Upper lobe of right lung (tissue), 1 donor: ENCODE data around the gene PER2. TPM values are rescaled to one million over a fixed set of nuclear protein-coding genes. Genes with fewer than 3 reads are reported as not detected.

ENCODE experiments used
- ATAC-seq: fragments of 200-7000 bp; cut with Tn5 transposase; one replicate; pipeline ENCODE4 v1.9.1; 2020; ENCODE audit warnings: mild to moderate bottlenecking, moderate library complexity
- DNase-seq: peaks from one replicate; pipeline ENCODE4 v3.0.0-alpha.2; 2020
- H3K27ac ChIP-seq: fragments of 200-600 bp; one replicate; pipeline ENCODE4 v1.8.0; 2022
- H3K27me3 ChIP-seq: fragments of 200-600 bp; one replicate; pipeline ENCODE4 v1.8.0; 2022; ENCODE audit warnings: mild to moderate bottlenecking
- H3K36me3 ChIP-seq: fragments of 200-600 bp; one replicate; pipeline ENCODE4 v1.8.0; 2022
- H3K4me1 ChIP-seq: fragments of 200-600 bp; one replicate; pipeline ENCODE4 v1.8.0; 2022
- H3K4me3 ChIP-seq: fragments of 200-600 bp; one replicate; pipeline ENCODE4 v1.8.0; 2022; ENCODE audit warnings: mild to moderate bottlenecking
- H3K9me3 ChIP-seq: fragments of 200-600 bp; one replicate; pipeline ENCODE4 v1.8.0; 2022
- intact Hi-C: fragments of 100-400 bp; cut with DNase I; formaldehyde crosslinking; loops from one replicate; pipeline ENCODE4 v1.11.0; 2022
- total RNA-seq: library from RNA; stranded (reverse); fragmentation: NEBNext Ultra II Directional; extraction: Animal tissue kit (Norgen Biotek cat#: 25700); gene quantifications from one replicate; pipeline ENCODE4 v1.2.1, GENCODE V29; 2021
- TF ChIP-seq, protein P1 (sequence below): fragments of 200-600 bp; IDR thresholded peaks from one replicate; pipeline ENCODE4 v1.8.0; 2022; ENCODE audit warnings: antibody characterized with exemption
- donor health status: DM: no; HTN: yes; CAD: no; lungs with severe emphysema.

Gene PER2
- total RNA-seq, 1 donor from 2014 or later = 22.7 TPM

DNA sequence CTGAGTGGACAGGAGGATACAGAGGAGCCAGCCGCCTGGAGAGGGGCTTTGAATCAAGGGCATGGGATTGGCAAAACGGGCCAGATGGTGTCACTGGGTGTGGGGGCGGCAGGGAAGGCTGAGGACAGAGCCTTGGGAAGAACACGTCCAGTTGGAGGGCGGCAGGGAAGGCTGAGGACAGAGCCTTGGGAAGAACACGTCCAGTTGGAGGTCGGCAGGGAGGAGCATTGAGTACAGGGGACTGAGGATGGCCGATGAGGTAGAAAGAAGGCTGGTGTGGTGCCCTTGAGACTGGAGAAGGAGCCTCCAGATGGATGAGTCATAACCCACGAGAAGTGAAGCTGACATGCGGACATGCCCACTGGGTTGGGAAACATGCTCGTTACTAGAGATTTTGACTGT is 53.1 kb downstream of the PER2 start:
- no peak overlapping the region for H3K4me3 ChIP-seq
- H3K27me3 ChIP-seq = peaks cover 8% of the 10 kb centered on the region
- H3K4me1 ChIP-seq = peaks cover 11% of the 10 kb centered on the region
- no peaks in the 10 kb centered on the region for H3K36me3 ChIP-seq
- H3K27ac ChIP-seq = no peak overlapping the region
- no peaks in the 10 kb centered on the region for H3K9me3 ChIP-seq
- ATAC-seq = peak; percentile 2
- TF ChIP-seq, protein P1, sequence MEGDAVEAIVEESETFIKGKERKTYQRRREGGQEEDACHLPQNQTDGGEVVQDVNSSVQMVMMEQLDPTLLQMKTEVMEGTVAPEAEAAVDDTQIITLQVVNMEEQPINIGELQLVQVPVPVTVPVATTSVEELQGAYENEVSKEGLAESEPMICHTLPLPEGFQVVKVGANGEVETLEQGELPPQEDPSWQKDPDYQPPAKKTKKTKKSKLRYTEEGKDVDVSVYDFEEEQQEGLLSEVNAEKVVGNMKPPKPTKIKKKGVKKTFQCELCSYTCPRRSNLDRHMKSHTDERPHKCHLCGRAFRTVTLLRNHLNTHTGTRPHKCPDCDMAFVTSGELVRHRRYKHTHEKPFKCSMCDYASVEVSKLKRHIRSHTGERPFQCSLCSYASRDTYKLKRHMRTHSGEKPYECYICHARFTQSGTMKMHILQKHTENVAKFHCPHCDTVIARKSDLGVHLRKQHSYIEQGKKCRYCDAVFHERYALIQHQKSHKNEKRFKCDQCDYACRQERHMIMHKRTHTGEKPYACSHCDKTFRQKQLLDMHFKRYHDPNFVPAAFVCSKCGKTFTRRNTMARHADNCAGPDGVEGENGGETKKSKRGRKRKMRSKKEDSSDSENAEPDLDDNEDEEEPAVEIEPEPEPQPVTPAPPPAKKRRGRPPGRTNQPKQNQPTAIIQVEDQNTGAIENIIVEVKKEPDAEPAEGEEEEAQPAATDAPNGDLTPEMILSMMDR = no peak
- intact Hi-C loops = no loop called here
- no peak for DNase-seq

DNA sequence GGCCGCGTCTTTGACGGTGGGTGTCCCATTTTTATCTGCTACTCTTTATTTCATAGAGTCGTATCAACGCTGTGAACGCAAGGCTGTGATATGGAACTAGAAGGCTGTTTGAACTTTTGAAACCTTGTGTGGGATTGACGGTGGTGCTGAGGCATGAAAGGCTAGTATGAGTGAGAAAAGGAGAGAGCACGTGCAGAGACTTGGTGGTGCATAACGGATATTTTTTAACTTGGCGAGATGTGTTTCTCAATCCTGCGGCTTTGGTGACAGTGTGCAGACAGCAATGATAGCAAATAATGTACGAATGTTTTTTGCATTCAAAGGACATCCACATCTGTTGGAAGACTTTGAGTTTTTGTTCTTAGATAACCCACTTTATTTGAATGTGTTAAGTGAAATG is 54.8 kb downstream of the PER2 start:
- no peak for DNase-seq
- Histone ChIP-seq H3K4me1 (peaks cover 11% of the 10 kb centered on the region), H3K27me3 (peaks cover 4% of the 10 kb centered on the region), H3K27ac (no peak overlapping the region), H3K9me3 (no peaks in the 10 kb centered on the region), H3K36me3 (no peaks in the 10 kb centered on the region), H3K4me3 (no peak overlapping the region)
- TF ChIP-seq, protein P1 = no peak
- intact Hi-C loops = no loop called here
- no peak for ATAC-seq

DNA sequence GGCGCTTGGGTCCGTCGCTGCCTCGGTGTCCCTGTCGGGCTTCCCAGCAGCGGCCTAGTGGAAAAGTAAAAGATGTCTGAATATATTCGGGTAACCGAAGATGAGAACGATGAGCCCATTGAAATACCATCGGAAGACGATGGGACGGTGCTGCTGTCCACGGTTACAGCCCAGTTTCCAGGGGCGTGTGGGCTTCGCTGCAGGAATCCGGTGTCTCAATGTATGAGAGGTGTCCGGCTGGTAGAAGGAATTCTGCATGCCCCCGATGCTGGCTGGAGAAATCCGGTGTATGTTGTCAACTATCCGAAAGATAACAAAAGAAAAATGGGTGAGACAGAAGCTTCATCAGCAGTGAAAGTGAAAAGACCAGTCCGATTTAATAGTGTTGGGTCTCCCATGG is 56.6 kb downstream of the PER2 start:
- TF ChIP-seq, protein P1 = no peak
- intact Hi-C loops = no loop called here
- Histone ChIP-seq H3K4me3 (peak overlapping the region; percentile 68), H3K36me3 (no peaks in the 10 kb centered on the region), H3K4me1 (peaks cover 11% of the 10 kb centered on the region), H3K27me3 (no peaks in the 10 kb centered on the region), H3K27ac (no peak overlapping the region), H3K9me3 (no peaks in the 10 kb centered on the region)
- no peak for DNase-seq
- no peak for ATAC-seq

DNA sequence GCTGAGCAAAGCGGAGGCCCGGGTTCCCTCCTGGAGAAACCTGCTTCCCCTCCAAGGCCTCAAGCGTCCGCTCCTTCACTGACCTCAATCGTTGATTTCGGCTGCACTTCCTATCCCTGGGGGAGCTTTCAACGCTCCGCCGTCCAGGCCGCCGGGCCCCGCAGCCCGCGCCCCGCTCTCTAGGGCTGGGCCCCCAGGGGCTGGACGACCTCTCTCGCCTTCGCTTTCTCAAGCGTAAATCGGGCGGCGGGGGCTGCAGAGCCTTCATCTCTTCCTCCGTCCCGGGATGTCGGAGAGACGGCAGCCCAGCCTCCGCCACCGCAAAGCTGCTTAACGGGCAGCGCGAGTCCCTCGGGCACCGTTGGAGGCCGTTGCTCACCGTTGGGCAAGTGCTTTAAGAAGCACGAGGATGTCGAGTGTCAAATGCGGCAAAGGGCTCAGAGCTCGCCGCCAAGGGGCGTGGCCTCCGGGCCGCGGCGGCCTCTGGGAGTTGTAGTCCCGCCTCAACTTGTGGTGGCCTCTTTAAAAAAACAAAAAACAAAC is 57.1 kb downstream of the PER2 start:
- no peaks in the 10 kb centered on the region for H3K9me3 ChIP-seq
- ATAC-seq (peak; percentile 88), DNase-seq (peak; percentile 89)
- H3K27ac ChIP-seq = peak overlapping the region; percentile 42
- intact Hi-C loops = no loop called here
- H3K36me3 ChIP-seq = no peaks in the 10 kb centered on the region
- peak overlapping the region; percentile 68 for H3K4me3 ChIP-seq
- TF ChIP-seq, protein P1 = no peak
- H3K4me1 ChIP-seq = peaks cover 11% of the 10 kb centered on the region
- no peaks in the 10 kb centered on the region for H3K27me3 ChIP-seq

DNA sequence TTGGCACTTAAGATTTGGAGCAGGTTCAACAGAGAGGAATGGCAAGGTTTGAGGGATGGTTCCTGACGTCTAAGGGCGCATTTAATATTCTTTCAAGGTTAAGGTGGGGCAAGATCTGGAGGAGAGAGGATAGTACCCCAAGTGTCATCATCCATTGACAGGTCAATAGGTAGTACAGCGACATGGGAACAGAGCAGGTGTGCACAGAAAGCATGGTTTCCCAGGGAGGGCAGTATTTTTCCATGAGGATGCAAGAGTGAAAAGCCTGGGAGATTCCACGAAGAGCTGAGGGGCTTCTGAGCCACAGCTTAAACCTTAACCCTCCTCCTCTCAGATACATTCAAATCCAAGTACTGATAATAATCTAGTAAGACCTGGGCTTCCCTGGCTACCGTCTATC is 57.7 kb downstream of the PER2 start:
- H3K27me3 ChIP-seq = no peaks in the 10 kb centered on the region
- no peak for DNase-seq
- no peaks in the 10 kb centered on the region for H3K9me3 ChIP-seq
- H3K4me1 ChIP-seq = peaks cover 11% of the 10 kb centered on the region
- ATAC-seq = no peak
- H3K4me3 ChIP-seq = peak overlapping the region; percentile 68
- no peak overlapping the region for H3K27ac ChIP-seq
- no peaks in the 10 kb centered on the region for H3K36me3 ChIP-seq
- intact Hi-C loops = no loop called here
- TF ChIP-seq, protein P1 = no peak

DNA sequence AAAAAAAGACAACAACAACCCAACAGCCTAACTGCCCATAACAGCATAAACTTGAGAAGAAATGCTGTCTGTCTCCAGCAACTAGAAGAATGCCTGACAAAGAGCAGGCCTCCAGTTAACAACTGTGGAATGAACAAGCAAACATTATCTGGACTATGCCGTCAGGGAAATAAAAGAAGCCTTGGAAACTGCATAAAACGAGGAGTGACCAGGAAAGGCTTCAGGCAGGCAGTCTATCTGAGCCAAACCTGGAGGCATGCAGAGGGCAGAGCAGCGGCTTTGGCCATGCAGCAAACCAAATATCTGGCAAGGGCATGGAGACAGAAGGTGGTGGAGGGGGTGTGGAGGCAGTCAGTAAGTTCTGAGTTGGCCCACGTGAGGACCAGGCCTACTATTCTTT is 59.7 kb downstream of the PER2 start:
- no peak overlapping the region for H3K27ac ChIP-seq
- ATAC-seq (no peak), DNase-seq (no peak)
- TF ChIP-seq, protein P1 = no peak
- no peaks in the 10 kb centered on the region for H3K27me3 ChIP-seq
- no peak overlapping the region for H3K4me3 ChIP-seq
- intact Hi-C loops = no loop called here
- H3K4me1 ChIP-seq = peaks cover 9% of the 10 kb centered on the region
- H3K36me3 ChIP-seq = no peaks in the 10 kb centered on the region
- no peaks in the 10 kb centered on the region for H3K9me3 ChIP-seq
